GM21576 (cell line): ENCODE measurements around the gene INTS11.

Experiments
- ATAC-seq: cut with Tn5 transposase; IDR thresholded peaks from one replicate; pipeline ENCODE4 v1.9.1; 2021; ENCODE audit warnings: mild to moderate bottlenecking, moderate library complexity; ENCODE audit not compliant: unreplicated experiment

The INTS11 gene

GRCh38 chr1:1303736-1304135, 20.7 kb downstream of the INTS11 start:
- ATAC-seq: no peak

DNA sequence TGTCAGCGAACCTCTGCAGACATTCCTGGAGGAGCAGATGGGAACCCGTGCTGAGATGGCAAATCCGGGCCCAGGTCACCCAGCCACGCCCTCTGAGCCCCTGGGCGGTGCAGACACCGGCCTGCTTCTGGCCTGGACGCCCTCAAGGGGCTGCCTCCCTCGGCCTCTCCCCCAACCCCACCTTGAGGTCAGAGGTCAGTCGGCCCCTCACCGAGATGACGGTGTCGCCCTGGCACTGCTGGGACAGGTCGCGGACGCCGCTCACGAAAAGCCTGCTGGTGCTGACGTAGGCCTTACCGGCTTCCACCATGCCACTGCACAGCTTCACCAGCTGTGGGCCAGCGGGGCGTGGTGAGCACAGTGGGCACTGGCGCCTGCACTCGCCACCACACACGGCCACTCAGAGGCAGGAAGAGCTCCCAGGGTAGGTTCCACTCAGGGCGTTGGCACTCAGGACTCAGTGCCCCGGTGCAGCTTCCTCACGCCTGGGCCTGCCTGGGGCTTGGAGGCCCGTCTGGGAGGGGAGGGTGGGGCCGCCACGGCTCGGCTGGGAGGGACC, 21.4 kb downstream of the INTS11 start:
- no peak for ATAC-seq

DNA sequence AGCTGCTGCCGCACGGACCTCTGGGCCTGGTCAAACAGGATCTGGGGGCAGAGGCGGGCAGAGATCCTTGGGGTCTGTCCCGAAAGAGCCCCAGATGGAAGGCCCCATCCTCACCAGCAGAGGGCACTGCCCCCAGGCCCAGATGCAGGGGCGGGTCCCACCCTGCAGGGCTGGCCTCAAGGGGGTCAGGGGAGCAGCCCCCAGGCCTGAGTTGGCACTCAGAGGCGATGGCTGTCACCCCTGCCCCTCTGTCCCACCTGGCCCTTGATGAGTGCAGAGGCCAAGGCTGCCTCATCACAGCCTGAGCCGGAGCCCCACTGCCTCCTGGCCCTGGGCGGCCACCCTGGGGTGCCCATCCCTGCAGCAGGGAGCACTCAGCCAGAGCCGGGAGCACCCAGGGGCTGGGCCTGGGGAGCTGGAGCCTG, 22.4 kb downstream of the INTS11 start:
- no peak for ATAC-seq

DNA sequence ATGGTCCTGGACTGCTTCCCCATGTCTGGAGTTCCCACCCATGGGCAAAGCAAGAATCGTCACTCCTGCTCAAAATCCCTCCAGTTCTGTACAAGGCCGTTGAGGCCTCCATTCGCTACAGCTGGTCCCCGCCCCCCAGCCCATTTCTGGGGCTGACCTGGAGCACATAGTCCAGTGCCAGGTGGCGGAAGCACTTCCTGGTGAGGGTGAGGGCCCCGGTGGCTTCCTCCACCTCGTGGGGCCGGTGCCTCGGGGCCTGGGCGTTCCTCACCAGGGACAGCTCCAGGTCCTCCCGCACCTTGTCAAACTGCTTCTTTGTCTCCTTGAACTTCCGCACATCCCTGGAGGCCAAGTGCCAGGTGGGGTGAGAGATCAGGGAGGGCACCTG, 24.1 kb downstream of the INTS11 start:
- ATAC-seq: no peak

- no peak for ATAC-seq
Observed at GRCh38 chr1:1299686-1300351, 24.6 kb downstream of the INTS11 start.

- ATAC-seq: no peak
Observed at GRCh38 chr1:1298861-1299685, 25.4 kb downstream of the INTS11 start.

- no peak for ATAC-seq
Observed at GRCh38 chr1:1297802-1298424, 26.5 kb downstream of the INTS11 start.

GRCh38 chr1:1296070-1297061, 28.1 kb downstream of the INTS11 start:
- ATAC-seq: no peak

DNA sequence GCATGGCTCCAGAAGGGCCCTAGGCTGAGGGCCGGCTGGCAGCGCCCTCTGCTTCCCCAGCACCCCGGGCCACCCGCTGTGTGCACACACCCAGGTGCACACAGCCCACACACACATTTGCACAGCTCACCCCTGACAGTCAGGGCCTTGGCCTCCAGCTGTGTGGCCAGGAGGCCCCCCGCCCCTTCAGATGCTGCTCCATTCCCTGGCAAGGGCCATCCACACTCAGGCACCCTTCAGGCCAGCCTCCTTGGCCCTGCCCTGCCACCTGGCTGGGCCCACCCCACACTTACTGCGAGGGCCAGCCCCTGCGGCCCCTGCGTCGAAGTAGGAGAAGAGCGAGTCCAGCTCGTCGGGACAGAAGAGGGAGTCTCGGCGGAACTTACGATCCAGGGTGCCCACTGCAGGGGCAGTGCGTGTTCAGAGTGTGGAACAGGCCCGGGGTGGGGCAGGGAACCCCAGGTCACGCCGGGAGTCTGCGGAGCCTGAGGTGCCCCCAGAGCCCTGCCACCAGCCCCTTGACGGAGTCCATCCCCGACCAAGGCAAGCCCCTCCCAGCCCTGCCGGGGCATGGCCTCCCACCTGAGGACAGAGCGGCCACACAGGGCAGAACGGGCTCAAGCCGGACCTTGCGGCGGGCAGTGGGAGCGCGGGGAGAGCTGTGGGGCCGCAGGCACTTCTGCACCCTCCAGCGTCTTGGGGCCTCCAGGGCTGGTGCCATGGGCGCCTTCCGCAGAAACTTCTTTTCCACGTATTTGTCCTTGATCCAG, 29.1 kb downstream of the INTS11 start:
- ATAC-seq: no peak

DNA sequence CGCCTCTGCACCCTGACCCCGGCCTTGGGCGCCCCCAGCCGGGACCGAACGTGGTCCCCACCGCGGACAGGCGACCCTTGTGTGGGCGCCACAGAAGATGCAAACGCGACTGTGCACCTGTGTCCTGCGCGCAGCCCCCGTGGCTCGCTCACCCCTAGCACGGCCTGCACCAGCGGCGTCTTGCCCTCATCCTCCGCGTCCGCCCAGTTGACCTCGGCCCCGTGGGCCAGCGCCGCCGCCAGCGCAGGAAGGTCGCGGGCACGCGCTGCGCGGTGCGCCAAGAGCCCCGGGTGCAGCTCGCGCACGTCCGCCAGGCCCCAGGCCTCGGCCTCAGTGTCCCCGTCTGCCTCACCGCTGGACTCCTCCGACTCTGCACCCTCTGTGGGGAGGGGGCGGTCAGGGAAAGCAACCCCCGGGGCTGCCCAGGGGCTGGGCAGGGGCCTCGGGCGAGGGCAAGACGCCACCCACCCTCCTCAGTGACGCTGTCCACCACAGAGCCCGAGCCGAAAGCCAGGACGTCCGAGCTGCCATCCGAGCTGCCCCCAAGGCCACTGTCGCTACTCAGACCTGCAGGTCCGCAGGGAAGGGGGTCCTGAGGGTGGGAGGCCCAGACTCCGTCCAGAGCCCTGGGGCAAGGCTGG, 30.1 kb downstream of the INTS11 start:
- no peak for ATAC-seq

DNA sequence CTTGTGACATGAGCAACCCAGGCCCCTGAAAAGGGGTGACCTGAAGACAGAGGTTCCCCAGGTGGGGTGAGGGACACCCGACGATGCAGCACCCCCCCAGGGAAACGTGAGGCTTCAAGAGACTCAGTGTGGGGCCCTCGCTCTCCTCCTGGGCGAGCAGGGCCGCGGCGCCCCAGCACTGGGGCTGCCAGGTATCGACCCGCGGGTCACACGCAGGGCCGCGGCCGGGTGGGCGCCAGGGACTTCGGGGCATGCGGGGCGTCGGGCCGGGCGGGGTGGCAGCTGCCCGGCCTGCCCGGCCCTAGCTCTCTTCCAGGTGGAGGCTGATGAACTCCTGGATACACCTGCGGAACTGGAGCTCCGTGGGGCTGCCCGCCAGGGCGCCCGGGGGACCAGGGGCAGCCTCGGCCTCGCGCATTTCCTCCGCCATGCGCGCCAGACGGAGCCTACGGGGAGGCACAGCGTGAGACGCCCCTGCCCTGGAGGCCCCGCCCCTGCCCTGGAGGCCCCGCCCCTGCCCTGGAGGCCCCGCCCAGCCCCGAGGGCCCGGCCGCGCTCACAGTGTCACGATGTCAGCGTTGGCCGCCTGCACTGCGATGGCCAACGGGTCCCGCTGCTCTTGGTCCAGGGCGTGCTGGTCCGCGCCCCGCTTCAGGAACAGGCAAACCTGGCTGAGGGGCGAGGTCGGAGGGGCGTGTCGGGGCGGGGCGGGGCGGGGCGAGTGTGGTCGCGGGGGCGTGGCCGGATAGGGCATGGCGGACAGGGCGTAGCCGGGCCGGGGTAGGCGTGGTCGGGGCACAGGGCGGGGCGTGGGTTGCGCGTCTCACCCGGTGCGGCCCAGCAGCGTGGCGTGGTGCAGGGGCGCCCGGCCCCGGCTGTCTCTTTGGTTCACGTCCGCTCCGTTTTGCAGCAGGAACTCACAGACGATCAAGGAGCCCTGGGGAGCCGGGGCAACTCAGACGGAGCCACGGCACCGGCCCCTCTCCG, 30.9 kb downstream of the INTS11 start:
- ATAC-seq: no peak

- no peak for ATAC-seq
Observed at GRCh38 chr1:1292851-1293250, 31.6 kb downstream of the INTS11 start.

GRCh38 chr1:1292442-1292779, 32.0 kb downstream of the INTS11 start:
- ATAC-seq: no peak

GRCh38 chr1:1291548-1292441, 32.7 kb downstream of the INTS11 start:
- ATAC-seq: no peak

- no peak for ATAC-seq
Observed at GRCh38 chr1:1291023-1291528, 33.4 kb downstream of the INTS11 start.

- no peak for ATAC-seq
Observed at GRCh38 chr1:1290238-1290731, 34.2 kb downstream of the INTS11 start.
